Parathyroid adenoma (tissue), 2 donors: ENCODE data around the gene DRD5.
"Not testable (repeated sequence)": the region's sequence is repeated elsewhere in the genome, so short reads cannot be mapped to it uniquely, and the experiment has no call there.

Experiments used
- H2AFZ ChIP-seq: fragments of 300-600 bp; sonication (generic); one replicate; pipeline ENCODE4 v1.7.0; 2017; ENCODE audit warnings: antibody characterized with exemption, mild to moderate bottlenecking
- H3K27ac ChIP-seq: fragments of 300-600 bp; sonication (generic); one replicate; pipeline ENCODE4 v1.7.0; 2017
- H3K27me3 ChIP-seq: fragments of 300-600 bp; sonication (generic); one replicate; pipeline ENCODE4 v1.7.0; 2017; ENCODE audit warnings: low read length; ENCODE audit not compliant: control insufficient read depth, insufficient read depth
- H3K36me3 ChIP-seq: fragments of 300-600 bp; sonication (generic); one replicate; pipeline ENCODE4 v1.7.0; 2017; ENCODE audit warnings: low read length; ENCODE audit not compliant: control insufficient read depth, insufficient read depth
- H3K4me1 ChIP-seq: fragments of 300-600 bp; sonication (generic); one replicate; pipeline ENCODE4 v1.7.0; 2017; ENCODE audit warnings: control low read depth
- H3K4me2 ChIP-seq: fragments of 300-600 bp; sonication (generic); one replicate; pipeline ENCODE4 v1.7.0; 2017; ENCODE audit warnings: low read length
- H3K4me3 ChIP-seq: fragments of 300-600 bp; sonication (generic); one replicate; pipeline ENCODE4 v1.7.0; 2017; ENCODE audit warnings: low read depth, low read length
- H3K79me2 ChIP-seq: fragments of 300-600 bp; sonication (generic); one replicate; pipeline ENCODE4 v1.7.0; 2017; ENCODE audit warnings: control low read depth
- H3K9ac ChIP-seq: fragments of 300-600 bp; sonication (generic); one replicate; pipeline ENCODE4 v1.7.0; 2017; ENCODE audit warnings: mild to moderate bottlenecking
- H3K9me3 ChIP-seq: fragments of 300-600 bp; sonication (generic); one replicate; pipeline ENCODE4 v1.7.0; 2017; ENCODE audit warnings: low read length; ENCODE audit not compliant: control insufficient read depth
- CTCF ChIP-seq: fragments of 300-600 bp; sonication (generic); IDR thresholded peaks from one replicate; pipeline ENCODE4 v1.7.0; 2017; ENCODE audit warnings: antibody characterized with exemption, mild to moderate bottlenecking
- donor health status: primary hyperparathyroidism.

The DRD5 gene

GRCh38 chr4:9781343-9782135 is at the start of gene DRD5:
TSS of gene DRD5 (plus strand) at chr4:9781634. CDS start at chr4:9782030, 396 bp downstream.
- H3K9me3 ChIP-seq, result no peaks in the 10 kb centered on the region
- H2AFZ ChIP-seq, result no peak within 1 kb of the TSS
- no peak within 1 kb of the TSS for H3K9ac ChIP-seq
- H3K4me1 ChIP-seq, result no peaks in the 10 kb centered on the region
- no peak within 1 kb of the TSS for H3K4me3 ChIP-seq
- no peak within 1 kb of the TSS for H3K4me2 ChIP-seq
- no peak for TF ChIP-seq CTCF
- H3K27me3 ChIP-seq, result no peaks in the 10 kb centered on the region
- H3K79me2 ChIP-seq, result no peaks in the 10 kb centered on the region
- no peak within 1 kb of the TSS for H3K27ac ChIP-seq
- no peaks in the 10 kb centered on the region for H3K36me3 ChIP-seq

GRCh38 chr4:9732256-9732655 is 49.2 kb upstream of the DRD5 start:
- H3K27ac ChIP-seq, H3K9ac ChIP-seq, H3K27me3 ChIP-seq, H3K36me3 ChIP-seq, H2AFZ ChIP-seq, H3K4me1 ChIP-seq, H3K4me2 ChIP-seq, H3K9me3 ChIP-seq, H3K4me3 ChIP-seq, H3K79me2 ChIP-seq: not testable (repeated sequence)

- H3K79me2 ChIP-seq, result no peaks in the 10 kb centered on the region
- no peaks in the 10 kb centered on the region for H3K4me1 ChIP-seq
- no peaks in the 10 kb centered on the region for H3K36me3 ChIP-seq
- H3K27ac ChIP-seq, result no peak overlapping the region
- no peaks in the 10 kb centered on the region for H3K27me3 ChIP-seq
- no peaks in the 10 kb centered on the region for H3K9me3 ChIP-seq
- no peak for TF ChIP-seq CTCF
- H2AFZ ChIP-seq, result no peak overlapping the region
- no peak overlapping the region for H3K4me2 ChIP-seq
- H3K4me3 ChIP-seq, result no peak overlapping the region
- H3K9ac ChIP-seq, result no peak overlapping the region
Observed at GRCh38 chr4:9735515-9735914, 45.9 kb upstream of the DRD5 start.

- not testable (repeated sequence) for H3K36me3 ChIP-seq, H3K9ac ChIP-seq, H3K4me1 ChIP-seq, H3K4me2 ChIP-seq, H2AFZ ChIP-seq, H3K27me3 ChIP-seq, H3K4me3 ChIP-seq, H3K9me3 ChIP-seq, H3K27ac ChIP-seq, H3K79me2 ChIP-seq
Observed at GRCh38 chr4:9737280-9737679, 44.2 kb upstream of the DRD5 start.

- H2AFZ ChIP-seq, H3K27ac ChIP-seq, H3K36me3 ChIP-seq, H3K9me3 ChIP-seq, H3K4me3 ChIP-seq, H3K27me3 ChIP-seq, H3K9ac ChIP-seq, H3K4me1 ChIP-seq, H3K79me2 ChIP-seq, H3K4me2 ChIP-seq: not testable (repeated sequence)
Observed at GRCh38 chr4:9743789-9744188, 37.6 kb upstream of the DRD5 start.

- no peak overlapping the region for H3K4me2 ChIP-seq
- no peak overlapping the region for H3K9ac ChIP-seq
- H3K4me3 ChIP-seq, result no peak overlapping the region
- H3K36me3 ChIP-seq, result no peaks in the 10 kb centered on the region
- no peak overlapping the region for H3K27ac ChIP-seq
- no peaks in the 10 kb centered on the region for H3K9me3 ChIP-seq
- no peaks in the 10 kb centered on the region for H3K4me1 ChIP-seq
- no peak overlapping the region for H2AFZ ChIP-seq
- H3K27me3 ChIP-seq, result no peaks in the 10 kb centered on the region
- TF ChIP-seq CTCF, result no peak
- no peaks in the 10 kb centered on the region for H3K79me2 ChIP-seq
Observed at GRCh38 chr4:9745782-9746181, 35.7 kb upstream of the DRD5 start.
